ENCODE measurements around the gene ACTR3. TPM values are rescaled to one million over a fixed set of nuclear protein-coding genes. Genes with fewer than 3 reads are reported as not detected.

ACTR3 gene
- total and polyA plus RNA-seq, 10 of the 15 experiments (the other 5 are each of a cell fraction or from before 2014, with no cell fraction given), result 79.1 to 616 (median 471) TPM

- RAD21 ChIA-PET (ENCODE audit: unreplicated experiment), result interaction anchor here (0.7 to 5.1 kb wide), 7 partner anchors 12 to 172 kb away, joined by 3 to 24 read pairs (median 3); partner anchors contain the start of gene SLC35F5
- BruUV-seq (replicated peaks), result no TSS peak
- TF ChIP-seq PAX5 (IDR thresholded peaks at IDR 0.05; ENCODE audit: borderline replicate concordance, low read depth, low read length) (no peak), POU2F2 (IDR thresholded peaks at IDR 0.05; ENCODE audit: borderline replicate concordance, low read depth, low read length) (peak; percentile 88; the same call in 2 of the 3 replicates), GABPA (IDR thresholded peaks at IDR 0.05; ENCODE audit: low read depth) (no peak), CREB1 (IDR thresholded peaks at IDR 0.05; ENCODE audit: low read depth) (no peak), TARDBP (IDR thresholded peaks at IDR 0.05; ENCODE audit: borderline replicate concordance) (no peak), EP300 (IDR thresholded peaks at IDR 0.05; ENCODE audit: borderline replicate concordance in 1 of 2, control insufficient read depth in 1 of 2, low read depth in 2 of 2, low read length in 2 of 2) (no peak), DPF2 (IDR thresholded peaks at IDR 0.05) (no peak), EGR1 (IDR thresholded peaks at IDR 0.05; ENCODE audit: borderline replicate concordance in 1 of 2, low read depth in 2 of 2, low read length in 2 of 2) (no peak), CEBPZ (IDR thresholded peaks at IDR 0.05; ENCODE audit: low read depth, low read length) (no peak), SREBF2 (IDR thresholded peaks at IDR 0.05; ENCODE audit: low read length) (no peak)
- TF ChIP-seq, protein P1, sequence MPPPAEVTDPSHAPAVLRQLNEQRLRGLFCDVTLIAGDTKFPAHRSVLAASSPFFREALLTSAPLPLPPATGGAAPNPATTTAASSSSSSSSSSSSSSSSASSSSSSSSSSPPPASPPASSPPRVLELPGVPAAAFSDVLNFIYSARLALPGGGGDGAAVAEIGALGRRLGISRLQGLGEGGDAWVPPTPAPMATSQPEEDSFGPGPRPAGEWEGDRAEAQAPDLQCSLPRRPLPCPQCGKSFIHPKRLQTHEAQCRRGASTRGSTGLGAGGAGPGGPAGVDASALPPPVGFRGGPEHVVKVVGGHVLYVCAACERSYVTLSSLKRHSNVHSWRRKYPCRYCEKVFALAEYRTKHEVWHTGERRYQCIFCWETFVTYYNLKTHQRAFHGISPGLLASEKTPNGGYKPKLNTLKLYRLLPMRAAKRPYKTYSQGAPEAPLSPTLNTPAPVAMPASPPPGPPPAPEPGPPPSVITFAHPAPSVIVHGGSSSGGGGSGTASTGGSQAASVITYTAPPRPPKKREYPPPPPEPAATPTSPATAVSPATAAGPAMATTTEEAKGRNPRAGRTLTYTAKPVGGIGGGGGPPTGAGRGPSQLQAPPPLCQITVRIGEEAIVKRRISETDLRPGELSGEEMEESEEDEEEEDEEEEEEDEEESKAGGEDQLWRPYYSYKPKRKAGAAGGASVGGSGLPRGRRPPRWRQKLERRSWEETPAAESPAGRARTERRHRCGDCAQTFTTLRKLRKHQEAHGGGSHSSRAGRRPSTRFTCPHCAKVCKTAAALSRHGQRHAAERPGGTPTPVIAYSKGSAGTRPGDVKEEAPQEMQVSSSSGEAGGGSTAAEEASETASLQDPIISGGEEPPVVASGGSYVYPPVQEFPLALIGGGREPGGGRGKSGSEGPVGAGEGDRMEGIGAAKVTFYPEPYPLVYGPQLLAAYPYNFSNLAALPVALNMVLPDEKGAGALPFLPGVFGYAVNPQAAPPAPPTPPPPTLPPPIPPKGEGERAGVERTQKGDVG (CRISPR knock-in tag; IDR thresholded peaks at IDR 0.05), result no peak
- TF ChIP-seq, protein P2, sequence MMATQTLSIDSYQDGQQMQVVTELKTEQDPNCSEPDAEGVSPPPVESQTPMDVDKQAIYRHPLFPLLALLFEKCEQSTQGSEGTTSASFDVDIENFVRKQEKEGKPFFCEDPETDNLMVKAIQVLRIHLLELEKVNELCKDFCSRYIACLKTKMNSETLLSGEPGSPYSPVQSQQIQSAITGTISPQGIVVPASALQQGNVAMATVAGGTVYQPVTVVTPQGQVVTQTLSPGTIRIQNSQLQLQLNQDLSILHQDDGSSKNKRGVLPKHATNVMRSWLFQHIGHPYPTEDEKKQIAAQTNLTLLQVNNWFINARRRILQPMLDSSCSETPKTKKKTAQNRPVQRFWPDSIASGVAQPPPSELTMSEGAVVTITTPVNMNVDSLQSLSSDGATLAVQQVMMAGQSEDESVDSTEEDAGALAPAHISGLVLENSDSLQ (IDR thresholded peaks at IDR 0.05), result no peak
- TF ChIP-seq, protein P3, sequence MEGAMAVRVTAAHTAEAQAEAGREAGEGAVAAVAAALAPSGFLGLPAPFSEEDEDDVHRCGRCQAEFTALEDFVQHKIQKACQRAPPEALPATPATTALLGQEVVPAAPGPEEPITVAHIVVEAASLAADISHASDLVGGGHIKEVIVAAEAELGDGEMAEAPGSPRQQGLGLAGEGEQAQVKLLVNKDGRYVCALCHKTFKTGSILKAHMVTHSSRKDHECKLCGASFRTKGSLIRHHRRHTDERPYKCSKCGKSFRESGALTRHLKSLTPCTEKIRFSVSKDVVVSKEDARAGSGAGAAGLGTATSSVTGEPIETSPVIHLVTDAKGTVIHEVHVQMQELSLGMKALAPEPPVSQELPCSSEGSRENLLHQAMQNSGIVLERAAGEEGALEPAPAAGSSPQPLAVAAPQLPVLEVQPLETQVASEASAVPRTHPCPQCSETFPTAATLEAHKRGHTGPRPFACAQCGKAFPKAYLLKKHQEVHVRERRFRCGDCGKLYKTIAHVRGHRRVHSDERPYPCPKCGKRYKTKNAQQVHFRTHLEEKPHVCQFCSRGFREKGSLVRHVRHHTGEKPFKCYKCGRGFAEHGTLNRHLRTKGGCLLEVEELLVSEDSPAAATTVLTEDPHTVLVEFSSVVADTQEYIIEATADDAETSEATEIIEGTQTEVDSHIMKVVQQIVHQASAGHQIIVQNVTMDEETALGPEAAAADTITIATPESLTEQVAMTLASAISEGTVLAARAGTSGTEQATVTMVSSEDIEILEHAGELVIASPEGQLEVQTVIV (IDR thresholded peaks at IDR 0.05; ENCODE audit: borderline replicate concordance, partially characterized antibody), result no peak
These were observed 5.4 kb downstream of the ACTR3 start for GRCh38 chr2:113895301-113895700.

More at GRCh38 chr2:113895301-113895700, 5.4 kb downstream of the ACTR3 start:
- Histone ChIP-seq H3K79me2 (ENCODE audit: control insufficient read depth, insufficient read depth, low read length) (peaks cover 99% of the 10 kb centered on the region), H3K36me3 (ENCODE audit: control insufficient read depth in 2 of 2, insufficient read depth in 2 of 2, low read length in 1 of 2) (0 out of 4 replicates have a peak, but pooled peaks cover 0 to 3% of the 10 kb centered on the region in 2 experiments), H3K27me3 (replicated peaks in 1 of 2; ENCODE audit: control insufficient read depth in 2 of 2, insufficient read depth in 2 of 2, low read length in 1 of 2) (no peaks in the 10 kb centered on the region), H3K4me2 (ENCODE audit: control insufficient read depth, insufficient read depth) (peak overlapping the region; percentile 86), H2AFZ (ENCODE audit: control insufficient read depth, low read depth, low read length) (no peak overlapping the region), H4K20me1 (ENCODE audit: control insufficient read depth, insufficient read depth) (peaks cover 3% of the 10 kb centered on the region; the same call in 1 of the 2 replicates), H3K27ac (ENCODE audit: control insufficient read depth, insufficient read depth) (no peak overlapping the region), H3K9ac (ENCODE audit: control insufficient read depth, insufficient read depth, low read length) (no peak overlapping the region), H3K9me3 (replicated peaks; ENCODE audit: control insufficient read depth, insufficient read depth, low read length) (no peaks in the 10 kb centered on the region), H3K4me3 (peak overlapping the region; percentile 89), H3K4me1 (ENCODE audit: control insufficient read depth, insufficient read depth, low read length) (peaks cover 19% of the 10 kb centered on the region)
- intact Hi-C loops (cut with micrococcal nuclease; ENCODE audit: unreplicated experiment), result no loop called here
- no peak for FAIRE-seq
- no peak for DNase-seq (ENCODE audit: low read depth, low spot score)
- in situ Hi-C loops (cut with MboI), result no loop called here
- POLR2A ChIA-PET, result interaction anchor here (1.3 to 6.5 kb wide), 4 partner anchors 8 to 35 kb away, joined by 3 to 80 read pairs (median 6); no protein-coding TSS in a partner anchor
- CTCF ChIA-PET, result interaction anchor here (1.9 to 8.1 kb wide), 5 partner anchors 13 to 139 kb away, joined by 5 to 59 read pairs (median 8); partner anchors contain the start of gene SLC35F5
- peak; percentile 12 for ATAC-seq
- WGBS (ENCODE audit: insufficient coverage, insufficient replicate concordance, low lambda C conversion rate, missing lambda C conversion rate), result 11% methylated on average over 4 of the region's 4 CpGs
- SMC1A ChIA-PET (ENCODE audit: uncharacterized antibody, unreplicated experiment), result interaction anchor here (0.7 to 11.1 kb wide), 10 partner anchors 8 to 139 kb away, joined by 3 to 189 read pairs (median 6); partner anchors contain the start of gene SLC35F5
